ENCODE results near the gene C1orf210. TPM values are rescaled to one million over a fixed set of nuclear protein-coding genes. Genes with fewer than 3 reads are reported as not detected.

C1orf210 gene
- total RNA-seq, 3 donors from 2014 or later (not counting 1 experiment from before 2014, with no cell fraction given) = not detected

DNA sequence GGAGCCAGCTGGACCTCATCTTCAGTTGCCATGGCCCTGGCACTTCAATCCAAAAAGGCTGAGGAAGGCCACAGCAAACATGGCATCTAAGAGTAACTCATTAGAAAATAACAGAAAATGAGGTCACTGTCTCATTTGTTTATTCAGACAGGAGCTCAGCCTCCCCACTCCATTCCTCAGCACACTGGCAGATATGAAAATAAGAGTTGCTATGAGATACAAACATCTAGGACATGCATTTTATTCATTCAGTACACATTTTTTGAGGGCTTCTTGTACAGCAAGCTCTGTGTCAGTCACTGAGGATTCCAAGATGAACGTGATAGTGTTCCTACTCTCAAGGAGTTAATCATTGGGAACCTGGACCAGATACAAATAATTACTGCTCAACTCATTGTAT lies 48.3 kb downstream of the C1orf210 start:
- H3K36me3 Mint-ChIP-seq = no peaks in the 10 kb centered on the region
- no peak overlapping the region for H3K27ac Mint-ChIP-seq

DNA sequence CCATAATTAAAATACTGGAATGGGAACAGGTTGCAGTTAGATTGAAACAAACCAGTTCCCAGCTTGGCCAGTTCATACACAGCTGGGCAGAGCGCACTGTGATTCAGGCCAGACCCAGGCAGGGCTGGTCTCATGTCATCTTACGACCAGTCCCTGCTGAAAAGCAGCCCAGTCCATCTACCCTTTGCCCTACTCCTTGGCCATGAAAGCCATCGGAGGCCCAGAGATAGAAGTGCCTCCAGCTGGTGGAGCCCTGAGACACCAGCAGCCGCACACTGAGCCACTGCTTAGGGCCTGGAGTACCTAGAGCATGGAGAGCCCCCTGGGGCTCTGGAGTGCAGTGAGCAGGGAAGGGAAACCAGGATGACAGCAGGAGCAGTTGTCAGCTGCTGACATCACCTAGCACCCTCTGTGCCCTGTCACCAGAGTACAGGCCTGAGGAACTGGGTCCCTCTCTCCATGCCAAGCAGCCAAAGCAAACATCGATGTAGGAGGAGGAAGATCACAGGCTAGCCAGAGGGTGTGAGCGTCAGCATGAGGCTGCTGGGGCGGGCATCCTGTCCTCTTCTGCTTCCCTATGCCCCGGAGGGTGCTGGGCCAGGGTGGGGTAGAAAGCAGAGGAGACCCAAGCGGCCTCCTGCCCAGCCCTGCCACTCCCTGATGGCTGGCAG lies 49.8 kb downstream of the C1orf210 start:
- Histone ChIP-seq H3K4me1 (ENCODE audit: control insufficient read depth, insufficient read depth, low read length) (peaks cover 4% of the 10 kb centered on the region), H3K36me3 (ENCODE audit: control insufficient read depth, insufficient read depth, low read length) (no peaks in the 10 kb centered on the region), H3K9me3 (ENCODE audit: control insufficient read depth, insufficient read depth, low read length) (no peaks in the 10 kb centered on the region), H3K4me3 (ENCODE audit: low read length) (no peak overlapping the region), H3K27me3 (ENCODE audit: control insufficient read depth, insufficient read depth, low read length) (no peaks in the 10 kb centered on the region), H3K27ac (ENCODE audit: low read length) (no peak overlapping the region)
- intact Hi-C loops (cut with micrococcal nuclease) = no loop called here
- DNase-seq = no peak
- 82% methylated on average over 9 of the region's 9 CpGs for WGBS (ENCODE audit: insufficient coverage)
- Mint-ChIP-seq H3K4me3 (no peak overlapping the region), H3K4me1 (no peaks in the 10 kb centered on the region), H3K36me3 (no peaks in the 10 kb centered on the region), H3K27ac (no peak overlapping the region), H3K27me3 (ENCODE audit: low read depth in 2 of 2) (peaks cover 0 to 3% of the 10 kb centered on the region in 2 donors), H3K9me3 (no peaks in the 10 kb centered on the region)
- TF ChIP-seq, protein P1, sequence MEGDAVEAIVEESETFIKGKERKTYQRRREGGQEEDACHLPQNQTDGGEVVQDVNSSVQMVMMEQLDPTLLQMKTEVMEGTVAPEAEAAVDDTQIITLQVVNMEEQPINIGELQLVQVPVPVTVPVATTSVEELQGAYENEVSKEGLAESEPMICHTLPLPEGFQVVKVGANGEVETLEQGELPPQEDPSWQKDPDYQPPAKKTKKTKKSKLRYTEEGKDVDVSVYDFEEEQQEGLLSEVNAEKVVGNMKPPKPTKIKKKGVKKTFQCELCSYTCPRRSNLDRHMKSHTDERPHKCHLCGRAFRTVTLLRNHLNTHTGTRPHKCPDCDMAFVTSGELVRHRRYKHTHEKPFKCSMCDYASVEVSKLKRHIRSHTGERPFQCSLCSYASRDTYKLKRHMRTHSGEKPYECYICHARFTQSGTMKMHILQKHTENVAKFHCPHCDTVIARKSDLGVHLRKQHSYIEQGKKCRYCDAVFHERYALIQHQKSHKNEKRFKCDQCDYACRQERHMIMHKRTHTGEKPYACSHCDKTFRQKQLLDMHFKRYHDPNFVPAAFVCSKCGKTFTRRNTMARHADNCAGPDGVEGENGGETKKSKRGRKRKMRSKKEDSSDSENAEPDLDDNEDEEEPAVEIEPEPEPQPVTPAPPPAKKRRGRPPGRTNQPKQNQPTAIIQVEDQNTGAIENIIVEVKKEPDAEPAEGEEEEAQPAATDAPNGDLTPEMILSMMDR (IDR thresholded peaks at IDR 0.05) = no peak
- no peak for ATAC-seq

More for the DNA sequence above, 48.3 kb downstream of the C1orf210 start:
- Histone ChIP-seq H3K27ac (ENCODE audit: low read length) (no peak overlapping the region), H3K27me3 (ENCODE audit: control insufficient read depth, insufficient read depth, low read length) (no peaks in the 10 kb centered on the region), H3K9me3 (ENCODE audit: control insufficient read depth, insufficient read depth, low read length) (no peaks in the 10 kb centered on the region), H3K36me3 (ENCODE audit: control insufficient read depth, insufficient read depth, low read length) (no peaks in the 10 kb centered on the region), H3K4me3 (ENCODE audit: low read length) (no peak overlapping the region), H3K4me1 (ENCODE audit: control insufficient read depth, insufficient read depth, low read length) (peaks cover 4% of the 10 kb centered on the region)
- TF ChIP-seq, protein P1 (IDR thresholded peaks at IDR 0.05) = no peak
- H3K4me1 Mint-ChIP-seq = no peaks in the 10 kb centered on the region
- peaks cover 0 to 3% of the 10 kb centered on the region in 2 donors for H3K27me3 Mint-ChIP-seq (ENCODE audit: low read depth in 2 of 2)
- H3K4me3 Mint-ChIP-seq = no peak overlapping the region
- intact Hi-C loops (cut with micrococcal nuclease) = no loop called here
- DNase-seq (no peak), ATAC-seq (no peak)
- H3K9me3 Mint-ChIP-seq = no peaks in the 10 kb centered on the region
- 85% methylated on average over 1 of the region's 1 CpG for WGBS (ENCODE audit: insufficient coverage)

DNA sequence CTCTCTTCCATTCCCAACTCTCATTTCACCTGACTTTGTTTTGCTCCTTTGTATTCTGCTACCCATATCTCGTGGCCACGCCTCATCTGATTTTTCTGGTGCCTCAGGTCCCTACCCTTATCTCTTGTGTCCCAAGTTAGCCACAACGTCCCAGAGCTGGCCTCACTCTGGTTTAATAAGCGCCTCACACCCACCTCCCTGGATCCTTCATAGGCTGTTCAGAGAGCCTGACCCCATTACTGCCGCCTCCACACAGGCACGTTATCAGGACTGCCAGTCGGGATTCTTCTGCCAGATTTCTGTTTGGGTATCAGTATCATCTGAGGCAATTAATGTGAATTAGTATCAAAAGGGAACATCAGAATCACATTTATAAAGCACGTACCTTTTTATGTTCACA lies 50.3 kb downstream of the C1orf210 start:
- no peak overlapping the region for H3K4me3 ChIP-seq (ENCODE audit: low read length)
- WGBS (ENCODE audit: insufficient coverage) = 92% methylated on average over 6 of the region's 8 CpGs
- no peaks in the 10 kb centered on the region for H3K9me3 Mint-ChIP-seq
- H3K27ac Mint-ChIP-seq = no peak overlapping the region
- H3K27me3 ChIP-seq (ENCODE audit: control insufficient read depth, insufficient read depth, low read length) = no peaks in the 10 kb centered on the region
- H3K4me1 Mint-ChIP-seq = no peaks in the 10 kb centered on the region
- DNase-seq (no peak), ATAC-seq (no peak)
- no peaks in the 10 kb centered on the region for H3K9me3 ChIP-seq (ENCODE audit: control insufficient read depth, insufficient read depth, low read length)
- H3K27ac ChIP-seq (ENCODE audit: low read length) = no peak overlapping the region
- intact Hi-C loops (cut with micrococcal nuclease) = no loop called here
- no peaks in the 10 kb centered on the region for H3K36me3 Mint-ChIP-seq
- no peak overlapping the region for H3K4me3 Mint-ChIP-seq
- peaks cover 4% of the 10 kb centered on the region for H3K4me1 ChIP-seq (ENCODE audit: control insufficient read depth, insufficient read depth, low read length)
- H3K27me3 Mint-ChIP-seq (ENCODE audit: low read depth in 2 of 2) = peaks cover 0 to 3% of the 10 kb centered on the region in 2 donors
- no peaks in the 10 kb centered on the region for H3K36me3 ChIP-seq (ENCODE audit: control insufficient read depth, insufficient read depth, low read length)
- TF ChIP-seq, protein P1 (IDR thresholded peaks at IDR 0.05) = no peak

DNA sequence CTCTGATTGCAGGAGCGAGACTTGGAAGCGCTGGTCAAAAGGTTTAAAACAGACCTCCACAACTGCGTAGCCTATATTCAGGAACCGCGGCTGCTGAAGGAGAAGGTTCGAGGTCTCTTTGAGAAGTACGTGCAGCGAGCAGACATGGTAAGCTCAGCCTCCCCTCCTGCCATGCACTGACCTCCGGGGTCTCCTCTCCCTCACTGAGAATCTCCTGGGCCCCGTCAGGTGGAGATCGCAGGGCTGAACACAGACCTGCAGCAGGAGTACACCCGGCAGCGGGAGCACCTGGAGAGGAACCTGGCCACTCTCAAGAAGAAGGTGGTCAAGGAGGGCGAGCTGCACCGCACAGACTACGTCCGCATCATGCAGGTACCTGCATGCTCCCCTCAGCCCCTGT lies 51.1 kb downstream of the C1orf210 start:
- Mint-ChIP-seq H3K27ac (no peak overlapping the region), H3K27me3 (ENCODE audit: low read depth in 2 of 2) (peaks cover 0 to 3% of the 10 kb centered on the region in 2 donors), H3K9me3 (no peaks in the 10 kb centered on the region), H3K4me3 (no peak overlapping the region), H3K36me3 (no peaks in the 10 kb centered on the region), H3K4me1 (no peaks in the 10 kb centered on the region)
- Histone ChIP-seq H3K9me3 (ENCODE audit: control insufficient read depth, insufficient read depth, low read length) (no peaks in the 10 kb centered on the region), H3K36me3 (ENCODE audit: control insufficient read depth, insufficient read depth, low read length) (no peaks in the 10 kb centered on the region), H3K27ac (ENCODE audit: low read length) (no peak overlapping the region), H3K27me3 (ENCODE audit: control insufficient read depth, insufficient read depth, low read length) (no peaks in the 10 kb centered on the region), H3K4me1 (ENCODE audit: control insufficient read depth, insufficient read depth, low read length) (peaks cover 2% of the 10 kb centered on the region), H3K4me3 (ENCODE audit: low read length) (no peak overlapping the region)
- TF ChIP-seq, protein P1 (IDR thresholded peaks at IDR 0.05) = no peak
- WGBS (ENCODE audit: insufficient coverage) = 94% methylated on average over 17 of the region's 17 CpGs
- intact Hi-C loops (cut with micrococcal nuclease) = no loop called here
- DNase-seq (no peak), ATAC-seq (no peak)

All from natural killer cell (primary cell).